A172 (cell line): ENCODE results near the gene ATXN1. TPM values are rescaled to one million over a fixed set of nuclear protein-coding genes. Genes with fewer than 3 reads are reported as not detected.
A peak's percentile ranks its signal among the peaks of the same experiment; 100 is the strongest.
"Not testable (repeated sequence)": the region's sequence is repeated elsewhere in the genome, so short reads cannot be mapped to it uniquely, and the experiment has no call there.

ENCODE experiments used
- DNase-seq: peaks from one replicate; pipeline ENCODE4 v3.0.0-alpha.2; 2015; ENCODE audit warnings: low spot score
- total RNA-seq: library from RNA; depleted of rRNA; stranded (reverse); fragments of >200 nt; shearing (Covaris generic); gene quantifications from 2 replicates; pipeline ENCODE4 v1.2.3, GENCODE V29; 2014; rRNA removed

Gene ATXN1
- total RNA-seq, result 11.4 and 12.4 TPM in 2 replicates

DNA sequence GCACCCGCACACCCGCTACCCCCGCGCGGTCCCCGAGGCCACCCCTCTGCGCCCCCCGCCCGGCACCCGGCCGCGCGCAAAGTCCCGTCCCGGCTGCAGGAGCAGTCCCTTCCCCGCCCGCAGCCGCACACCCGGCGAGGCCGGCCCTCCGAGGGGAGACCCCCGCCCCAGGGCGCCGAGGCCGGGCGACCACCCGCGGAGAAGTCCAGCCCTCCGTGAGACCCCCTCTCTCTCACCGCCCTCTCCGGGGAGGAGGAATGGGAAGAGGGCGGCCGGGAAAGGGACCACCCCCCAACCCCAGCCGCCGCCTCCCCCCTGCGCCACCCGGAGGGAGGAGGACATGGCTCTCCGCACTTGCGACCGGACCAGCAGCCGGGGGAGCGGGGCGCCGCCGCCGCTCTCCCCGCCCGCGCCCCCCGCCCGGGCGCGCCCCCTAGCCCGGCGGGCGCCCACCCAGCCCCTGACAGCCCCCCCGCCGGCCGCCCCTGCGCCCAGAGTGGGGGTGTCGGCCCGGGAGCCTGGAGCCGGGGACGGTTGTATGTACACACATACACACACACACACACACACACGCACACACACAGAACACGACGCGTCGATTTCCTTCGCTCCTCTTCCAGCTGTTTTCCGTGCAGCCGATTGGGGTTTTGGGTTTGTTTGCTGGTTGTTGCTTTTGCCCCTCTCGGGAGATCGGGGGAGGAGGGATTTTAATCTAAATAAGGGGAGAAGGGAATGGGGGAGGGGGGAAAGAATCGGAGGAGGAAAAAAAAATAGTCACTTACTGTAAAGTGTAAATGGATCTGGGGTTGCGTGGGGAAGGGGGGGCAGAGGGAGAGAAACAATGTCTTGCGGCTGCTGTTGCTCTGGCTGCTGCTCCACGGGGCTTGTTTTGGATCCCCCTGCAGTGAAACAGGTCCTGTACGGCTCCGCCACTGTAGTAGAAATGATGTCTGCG, at the start of gene ATXN1:
TSS of gene ATXN1 (minus strand) at position 945 of the 955 bp plus-strand sequence.
- DNase-seq, result no peak

DNA sequence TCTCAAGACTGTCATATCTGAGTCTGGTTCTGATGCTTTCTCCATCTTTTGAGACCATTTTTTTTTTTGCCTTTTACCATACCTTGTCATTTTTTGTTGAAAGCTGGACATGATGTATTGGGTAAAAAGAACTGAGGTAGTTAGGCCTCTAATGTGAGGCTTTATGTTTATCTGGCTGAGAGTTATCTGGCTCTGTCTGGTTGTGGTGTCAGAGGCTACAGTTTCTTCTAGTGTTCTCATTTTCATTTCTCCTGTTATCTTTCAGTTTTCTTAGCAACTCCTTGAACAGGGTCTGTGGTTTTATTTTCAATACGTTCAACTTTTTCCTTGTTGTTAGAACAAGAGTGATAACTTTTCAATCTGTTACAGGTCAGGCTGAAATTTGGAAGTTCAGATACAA, 49.2 kb upstream of the ATXN1 start:
- DNase-seq, result no peak

DNA sequence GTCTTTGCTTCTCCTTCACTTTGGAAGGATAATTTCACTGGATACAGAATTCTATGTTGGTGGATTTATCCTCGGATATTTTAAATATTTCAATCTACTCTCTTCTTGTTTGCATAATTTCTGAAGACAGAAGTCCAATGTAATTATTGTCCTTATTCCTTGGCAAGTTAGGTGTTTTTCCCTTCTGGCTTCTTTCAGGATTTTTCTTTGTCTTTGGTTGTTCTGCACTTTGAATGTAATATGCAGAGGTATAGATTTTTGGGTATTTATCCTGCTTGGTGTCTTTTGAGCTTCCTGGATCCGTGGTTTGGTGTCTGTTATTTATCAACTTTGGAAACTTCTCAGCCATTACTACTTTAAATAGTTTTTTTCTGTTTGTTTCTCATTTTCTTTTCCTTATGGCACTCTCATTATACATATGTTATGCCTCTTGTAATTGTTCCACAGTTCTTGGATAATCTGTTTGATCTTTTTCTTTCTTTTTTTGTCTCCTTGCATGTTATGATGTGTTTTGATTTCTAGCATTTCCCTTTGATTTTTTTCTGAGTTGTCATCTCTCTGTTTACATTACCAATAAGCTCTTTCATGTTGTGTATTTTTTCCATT, 48.6 kb upstream of the ATXN1 start:
- no peak for DNase-seq

DNA sequence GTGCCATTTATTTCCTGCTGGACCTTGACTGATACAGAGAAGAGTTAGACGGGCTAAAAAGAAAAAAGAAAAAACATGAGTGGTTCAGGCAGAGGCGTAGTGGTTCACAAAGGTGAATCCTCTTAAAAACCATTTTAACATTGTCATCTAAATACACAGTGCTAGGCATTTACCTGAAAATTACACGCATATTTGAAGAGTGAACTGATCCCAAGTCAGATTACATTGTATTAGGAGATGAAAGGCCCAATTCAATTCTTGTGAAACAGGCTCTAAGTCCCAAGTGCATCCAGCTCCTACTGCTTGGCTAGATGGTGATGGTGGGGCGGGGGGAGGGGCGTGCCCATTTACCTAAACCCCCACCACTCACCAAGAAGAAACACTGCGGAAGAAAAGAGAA, 46.7 kb upstream of the ATXN1 start:
- no peak for DNase-seq

DNA sequence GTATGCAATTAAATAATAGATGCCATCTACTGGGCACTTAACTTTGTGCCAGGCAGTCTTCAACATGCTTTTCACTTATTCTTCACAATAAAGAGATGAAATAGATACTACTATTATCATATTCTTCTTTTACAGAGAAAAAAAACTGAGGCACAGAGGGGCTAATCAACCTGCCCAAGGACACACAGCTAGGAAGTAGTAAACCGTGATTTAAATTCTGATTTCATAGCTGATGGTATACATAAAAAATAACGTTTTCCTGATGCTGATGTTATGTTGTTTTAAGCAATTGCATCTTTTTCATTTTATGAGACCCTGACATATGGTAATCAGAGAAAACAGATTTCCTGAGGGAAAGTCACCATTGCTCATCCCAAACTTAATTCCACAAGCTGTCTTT, 45.1 kb upstream of the ATXN1 start:
- DNase-seq, result no peak

DNA sequence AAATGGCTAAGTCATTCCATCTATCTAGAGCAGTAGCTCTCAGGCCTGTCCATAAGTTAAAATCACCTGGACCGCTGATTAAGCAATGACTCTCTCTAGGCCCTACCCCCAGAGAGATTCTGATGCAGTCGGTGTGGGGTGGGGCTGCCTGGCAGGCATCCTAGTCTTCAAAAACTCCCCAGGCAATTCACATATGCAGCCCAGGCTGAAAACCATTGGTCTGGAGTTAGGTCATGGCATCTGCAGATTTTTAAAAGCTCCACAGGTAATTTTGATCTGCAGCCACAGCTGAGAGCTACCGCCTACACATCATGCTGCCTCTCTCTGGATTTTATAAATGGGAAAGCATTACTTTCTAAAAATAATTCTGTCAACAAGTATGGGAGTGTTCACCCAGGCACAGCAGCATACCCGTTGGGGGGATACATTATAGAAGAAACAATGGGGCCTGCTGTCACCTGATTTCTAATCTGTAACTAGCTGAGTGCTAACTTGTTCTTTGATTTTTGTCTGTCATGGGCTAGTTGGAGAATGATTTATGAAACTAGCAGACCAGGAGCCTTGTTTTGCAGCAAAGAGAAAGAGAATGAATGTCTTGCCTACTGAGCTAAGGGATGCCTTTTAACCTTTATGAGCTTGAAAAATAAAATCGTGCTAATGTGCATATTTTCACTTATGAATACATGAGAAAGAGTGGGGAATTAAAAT, 44.1 kb upstream of the ATXN1 start:
- DNase-seq, result peak; percentile 33

DNA sequence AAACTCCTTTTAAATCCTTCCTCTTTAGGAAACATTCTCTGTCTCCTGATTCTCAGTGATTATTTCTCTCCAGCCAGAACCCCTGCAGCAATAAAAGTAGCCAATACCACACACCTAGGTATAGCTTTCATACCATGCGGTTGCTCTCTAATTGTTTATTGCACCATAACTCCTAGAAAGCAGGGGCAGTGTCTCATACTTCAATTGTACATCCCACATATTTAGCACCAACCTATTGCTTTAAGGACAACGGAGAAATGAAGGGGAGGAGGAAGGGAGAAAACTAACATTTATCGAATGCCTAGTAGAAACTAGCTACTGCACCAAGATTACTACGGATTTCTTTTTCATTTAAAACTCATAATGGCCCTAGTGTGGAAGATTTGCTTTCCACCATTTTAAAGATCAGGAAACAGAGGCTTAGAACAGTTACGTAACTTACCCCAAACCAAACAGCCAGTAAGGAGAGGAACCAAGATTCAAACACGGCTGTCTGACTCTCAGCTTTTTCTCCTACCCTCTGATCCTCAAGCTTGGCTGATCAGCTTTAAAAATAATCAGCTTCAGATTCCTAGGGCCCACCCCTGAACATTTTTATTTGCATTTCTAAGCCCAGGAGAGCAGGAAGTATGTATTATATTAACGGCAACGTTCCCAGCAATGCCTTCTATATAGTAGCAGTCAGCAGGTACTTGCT, 43.4 kb upstream of the ATXN1 start:
- DNase-seq, result no peak

DNA sequence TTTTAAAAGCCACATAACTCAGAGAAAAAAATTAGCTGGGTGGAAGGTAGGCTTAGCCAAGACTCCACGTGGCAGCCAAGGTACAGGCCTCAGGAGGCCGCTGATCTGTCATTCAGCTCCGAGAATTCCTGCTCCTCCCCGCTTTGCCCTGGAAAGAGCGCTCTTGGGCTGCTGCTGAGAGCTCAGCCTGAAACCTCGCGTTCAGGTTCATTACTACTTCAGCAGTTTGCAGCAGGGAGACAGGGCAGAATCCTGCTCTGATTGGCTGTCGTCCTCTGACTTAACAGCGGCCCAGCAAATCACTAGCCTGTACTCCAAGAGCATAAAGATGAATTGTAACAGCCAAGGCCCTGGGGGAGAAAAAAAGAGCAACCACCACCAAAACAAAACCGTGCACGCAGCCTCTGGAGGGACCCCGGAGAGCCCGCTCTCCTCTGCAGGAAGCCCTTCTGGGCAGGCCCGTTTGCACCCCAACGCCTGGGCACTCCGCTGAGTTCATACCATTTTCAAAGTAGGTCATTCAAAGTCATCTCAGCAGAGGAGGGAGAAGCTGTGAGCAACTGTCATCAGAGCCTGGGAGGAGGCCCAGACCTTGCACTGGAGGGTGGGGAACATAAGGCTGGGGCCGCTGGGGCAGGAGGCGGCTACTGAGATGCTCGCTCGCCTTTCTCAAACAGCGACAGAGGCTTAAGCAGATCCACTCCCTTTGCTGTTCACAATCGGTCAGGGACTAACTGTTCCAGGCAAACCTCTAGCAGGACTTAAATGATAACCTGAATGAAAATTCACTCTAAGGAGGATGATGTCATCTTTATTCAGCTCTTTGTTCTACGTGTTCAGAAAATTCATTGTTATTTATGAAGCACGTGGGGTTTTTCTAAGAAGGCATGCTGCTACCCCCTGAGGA, 42.3 kb upstream of the ATXN1 start:
- no peak for DNase-seq

DNA sequence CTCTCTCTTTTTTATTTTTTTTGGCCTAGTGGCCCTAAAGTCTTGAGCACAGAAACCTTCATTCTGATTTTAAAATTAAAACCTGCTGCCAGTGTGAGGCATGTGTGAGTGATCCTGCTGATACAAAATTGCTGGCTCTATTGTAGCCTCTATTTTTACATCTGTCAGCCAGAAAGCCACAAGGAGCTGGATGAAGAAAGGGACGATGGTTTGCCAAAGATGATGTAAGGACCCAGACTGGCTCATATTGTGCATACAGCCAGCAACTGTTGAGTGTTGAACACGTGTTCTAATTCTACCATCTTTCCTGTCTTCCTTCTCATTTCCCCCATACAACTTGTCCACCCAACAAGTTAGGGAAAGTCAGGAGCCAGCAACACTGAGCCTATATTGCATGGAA, 40.8 kb upstream of the ATXN1 start:
- no peak for DNase-seq

DNA sequence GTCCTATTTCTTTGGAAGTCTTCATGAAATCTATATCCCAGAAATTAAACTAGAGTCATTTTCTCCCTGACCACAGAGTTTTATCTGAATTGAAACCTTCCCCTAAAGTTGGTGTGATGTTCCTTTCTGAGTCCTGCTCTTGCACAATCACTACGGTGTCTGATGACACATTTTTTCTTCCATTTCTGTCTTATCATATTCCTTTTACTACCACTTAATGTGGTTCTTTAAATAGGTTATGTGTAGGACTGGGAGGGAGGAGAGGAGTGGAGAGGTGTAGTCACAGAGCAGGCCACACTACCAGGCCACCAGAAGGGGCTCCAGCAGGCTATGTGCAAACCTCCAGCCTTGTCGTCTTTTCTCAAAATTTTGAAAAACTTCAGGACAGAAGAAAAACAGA, 39.7 kb upstream of the ATXN1 start:
- no peak for DNase-seq

DNA sequence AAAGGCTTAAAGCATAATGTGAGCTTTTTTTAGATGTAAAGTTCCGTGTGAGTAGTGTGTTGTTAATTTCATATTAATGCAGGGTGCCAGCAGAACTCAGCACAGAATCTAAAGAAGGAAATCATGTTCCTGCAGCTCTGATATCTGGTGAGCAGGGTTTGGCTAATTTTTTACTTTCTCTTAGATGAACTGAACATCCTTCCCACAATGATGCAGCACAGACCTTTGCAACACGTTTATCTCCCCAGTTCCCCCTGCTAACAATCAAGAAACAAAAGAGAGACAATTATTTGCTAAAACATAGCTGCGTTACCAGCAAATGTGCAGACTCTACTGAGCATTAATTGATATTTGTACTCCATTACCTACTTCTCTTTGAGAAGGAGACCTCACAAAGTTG, 39.1 kb upstream of the ATXN1 start:
- DNase-seq, result no peak

DNA sequence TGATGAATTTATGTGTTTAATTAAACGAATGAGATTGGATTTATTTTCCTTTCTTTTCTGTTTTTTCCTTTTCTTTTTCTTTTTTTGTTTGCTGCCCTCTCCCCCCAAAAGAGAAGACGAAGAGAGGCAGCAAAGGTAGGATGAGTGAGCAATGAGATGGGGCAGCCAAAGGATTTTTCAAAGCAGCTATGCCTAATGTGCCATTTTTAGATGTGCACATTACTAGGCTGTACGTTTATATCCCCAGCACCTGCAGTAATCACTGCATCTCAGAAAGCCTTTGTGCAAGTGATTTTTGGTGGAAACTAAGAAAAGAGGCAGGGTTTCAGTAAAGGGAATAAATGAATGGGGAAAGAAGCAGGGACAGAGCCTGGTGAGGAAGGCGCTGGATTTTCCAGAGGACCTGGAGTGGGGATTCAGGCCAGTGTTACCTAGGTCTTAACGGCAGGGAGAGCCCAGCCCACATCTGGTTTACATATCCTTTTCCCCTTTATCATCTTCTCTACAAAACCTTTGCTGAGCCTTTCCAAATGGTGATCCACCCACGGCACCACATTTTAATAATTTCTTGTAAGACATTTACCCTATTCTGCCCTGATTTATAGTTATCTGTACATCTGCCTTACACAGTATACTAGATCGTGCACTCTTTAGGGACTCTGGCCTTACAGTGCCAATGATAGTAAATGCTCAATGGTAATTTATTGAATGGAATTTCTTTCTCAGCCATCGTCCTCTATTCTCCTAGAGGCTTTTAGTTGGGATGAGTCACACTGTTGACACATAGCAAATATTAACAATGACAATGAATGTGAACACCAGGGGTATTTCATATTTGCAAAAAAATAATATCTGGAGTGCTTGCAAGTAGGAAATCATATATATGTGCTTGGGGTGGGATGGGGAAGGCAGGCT, 38.3 kb upstream of the ATXN1 start:
- DNase-seq, result no peak

DNA sequence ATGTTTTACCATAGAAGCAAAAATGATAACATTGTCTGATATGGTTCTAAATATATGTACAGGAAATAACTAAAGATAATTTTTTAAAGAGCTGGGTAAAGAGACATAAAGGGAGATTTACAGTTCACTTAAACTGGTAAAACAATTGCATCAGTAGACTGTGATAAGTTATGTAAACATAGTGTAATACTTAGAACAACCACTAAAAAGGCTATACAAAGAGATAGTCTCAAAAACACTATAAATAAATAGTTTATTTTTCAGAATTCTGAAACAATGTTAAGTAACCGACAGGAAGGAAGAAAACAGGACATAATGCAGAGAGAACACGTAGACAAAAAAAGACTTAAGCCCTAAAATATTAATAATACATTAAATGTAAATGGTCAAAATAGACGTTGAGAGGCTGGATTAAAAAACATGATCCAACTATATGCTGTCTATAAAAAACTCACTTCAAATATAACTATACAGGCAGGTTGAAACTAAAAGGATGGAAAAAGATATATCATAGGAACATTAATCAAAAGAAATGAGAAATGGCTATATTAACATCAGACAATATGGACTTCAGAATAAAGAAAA, 32.7 kb upstream of the ATXN1 start:
- no peak for DNase-seq

DNA sequence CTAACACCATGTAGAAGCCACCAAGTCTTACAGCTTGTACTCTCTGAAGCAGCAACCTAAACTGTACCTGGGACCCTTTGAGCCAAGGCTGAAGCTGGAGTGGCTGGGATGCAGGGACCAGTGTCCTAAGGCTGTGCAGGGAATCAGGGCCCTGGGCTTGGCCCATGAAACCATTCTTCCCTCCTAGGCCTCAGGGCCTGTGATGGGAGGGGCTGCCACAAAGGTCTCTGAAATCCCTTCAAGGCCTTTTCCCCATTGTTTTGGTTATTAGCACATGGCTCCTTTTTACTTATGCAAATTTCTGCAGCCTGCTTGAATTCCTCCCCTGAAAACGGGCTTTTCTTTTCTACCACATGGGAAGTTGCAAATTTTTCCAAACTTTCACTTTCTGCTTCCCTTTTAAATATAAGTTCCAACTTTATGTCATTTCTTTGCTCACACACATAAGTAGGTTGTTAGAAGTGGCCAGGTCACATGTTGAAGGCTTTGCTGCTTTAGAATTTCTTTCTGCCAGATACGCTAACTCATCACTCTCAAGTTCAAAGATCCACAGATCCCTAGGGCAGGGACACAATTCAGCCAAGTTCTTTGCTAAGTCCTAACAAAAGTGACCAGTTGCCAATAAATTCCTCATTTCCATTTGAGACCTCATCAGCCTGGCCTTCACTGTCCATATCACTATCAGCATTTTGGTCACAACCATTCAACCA, 28.2 kb upstream of the ATXN1 start:
- no peak for DNase-seq

DNA sequence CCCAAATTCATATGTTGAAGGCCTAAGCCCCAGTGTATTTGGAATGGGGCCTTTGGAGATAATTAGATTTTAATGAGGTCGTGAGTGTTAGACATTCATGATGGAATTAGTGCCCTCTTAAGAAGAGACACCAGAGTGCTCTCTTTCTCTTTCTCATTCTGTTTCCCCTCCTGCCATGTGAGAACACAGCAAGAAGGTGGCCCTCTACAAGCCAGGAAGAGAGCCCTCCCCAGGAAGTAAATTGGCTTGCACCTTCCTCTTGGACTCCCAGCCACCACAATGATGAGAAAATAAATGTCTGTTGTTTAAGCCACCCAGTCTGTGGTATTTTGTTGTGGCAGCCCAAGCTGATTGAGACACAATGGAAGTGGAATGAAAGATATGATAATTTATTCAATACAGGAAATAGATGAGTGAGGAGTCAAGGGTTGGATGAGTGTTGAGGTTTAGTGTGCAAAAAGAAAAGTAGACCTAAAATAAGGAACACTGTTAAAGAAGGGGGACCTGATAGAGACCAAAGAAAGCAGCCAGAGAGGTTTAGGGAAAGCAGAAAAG, 25.9 kb upstream of the ATXN1 start:
- no peak for DNase-seq

DNA sequence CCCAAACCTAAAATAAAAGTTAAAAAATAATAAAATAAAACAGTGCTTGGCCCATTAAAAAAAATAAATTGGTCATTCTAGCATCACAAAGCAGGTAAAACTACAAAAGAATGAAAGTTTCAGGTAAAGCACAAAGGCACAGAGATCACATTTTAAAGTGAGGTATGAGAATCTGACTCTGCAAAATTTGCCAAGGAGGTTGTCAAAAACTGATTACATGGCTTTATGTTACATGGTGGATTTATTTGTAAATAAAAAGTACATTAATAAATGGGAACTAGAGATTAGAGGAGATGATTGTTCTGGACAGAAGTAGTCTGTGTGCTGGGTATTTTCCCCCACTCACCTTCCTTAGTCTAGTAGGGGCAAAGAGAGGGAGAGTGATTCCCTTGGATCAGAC, 24.2 kb upstream of the ATXN1 start:
- no peak for DNase-seq

DNA sequence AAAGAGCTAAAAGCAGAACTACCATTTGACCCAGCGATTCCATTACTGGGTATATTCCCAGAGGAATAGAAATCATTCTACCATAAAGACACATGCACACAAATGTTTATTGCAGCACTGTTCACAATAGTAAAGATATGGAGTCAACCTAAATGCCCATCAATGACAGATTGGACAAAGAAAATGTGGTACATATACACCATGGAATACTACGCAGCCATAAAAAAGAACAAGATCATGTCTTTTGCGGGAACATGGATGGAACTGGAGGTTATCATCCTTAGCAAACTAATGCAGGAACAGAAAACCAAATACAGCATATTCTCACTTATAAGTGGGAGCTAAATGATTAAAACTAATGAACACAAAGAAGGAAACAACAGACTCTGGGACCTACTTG, 23.7 kb upstream of the ATXN1 start:
- not testable (repeated sequence) for DNase-seq

DNA sequence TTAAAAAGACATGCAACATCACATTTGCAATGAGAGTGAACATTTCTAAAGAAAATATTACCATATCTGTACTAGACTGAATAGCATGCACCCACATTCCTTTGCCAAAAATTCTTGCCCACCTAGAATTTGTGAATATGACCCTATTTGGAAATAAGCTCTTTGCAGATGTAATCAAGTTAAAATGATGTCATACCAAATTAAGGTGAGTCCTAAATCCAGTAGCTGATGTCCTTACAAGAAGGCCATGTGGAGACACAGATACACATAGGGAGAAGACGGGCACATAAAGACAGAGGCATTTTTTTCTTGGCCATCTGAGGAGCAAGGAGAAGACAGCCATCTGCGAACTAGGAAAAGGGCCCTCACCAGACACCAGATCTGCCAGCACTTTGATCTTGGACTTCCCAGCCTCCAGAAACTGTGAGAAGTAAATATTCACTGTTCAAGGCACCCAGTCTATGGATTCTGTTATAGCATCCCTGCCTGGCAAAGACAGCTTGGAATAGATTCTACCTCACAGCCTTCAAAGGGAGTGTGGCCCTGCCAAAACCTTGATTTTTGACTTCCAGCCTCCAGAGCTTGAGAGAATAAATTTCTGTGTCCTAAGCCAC, 22.8 kb upstream of the ATXN1 start:
- no peak for DNase-seq
